Left lung (tissue), 10 donors: ENCODE measurements around the gene PROB1. TPM values are rescaled to one million over a fixed set of nuclear protein-coding genes. Genes with fewer than 3 reads are reported as not detected.

Experiments
- ATAC-seq: fragments of 200-7000 bp; cut with Tn5 transposase; one replicate; pipeline ENCODE4 v1.9.1; 2020; ENCODE audit warnings: moderate library complexity
- DNase-seq, 4 donors: peaks; one replicate each; pipeline ENCODE4 v3.0.0-alpha.2; 2013 to 2020
- H3K27ac ChIP-seq, 2 donors: fragments of 200-600 bp; sonication (generic) in 1 of 2; one replicate each; pipeline versions ENCODE4 v1.5.0 to v1.8.0; 2020 to 2021
- H3K27me3 ChIP-seq, 2 donors: fragments of 200-600 bp; sonication (generic) in 1 of 2; one replicate each; pipeline versions ENCODE4 v1.5.0 to v1.8.0; 2020 to 2021
- H3K36me3 ChIP-seq, 2 donors: fragments of 200-600 bp; sonication (generic) in 1 of 2; one replicate each; pipeline versions ENCODE4 v1.5.0 to v1.8.0; 2020 to 2021
- H3K4me1 ChIP-seq, 2 donors: fragments of 200-600 bp; one replicate each; pipeline ENCODE4 v1.8.0; 2021
- H3K4me3 ChIP-seq, 2 donors: fragments of 200-600 bp; sonication (generic) in 1 of 2; one replicate each; pipeline versions ENCODE4 v1.5.0 to v1.8.0; 2020 to 2021; ENCODE audit warnings: mild to moderate bottlenecking in 1 of 2
- H3K9me3 ChIP-seq, 2 donors: fragments of 200-600 bp; sonication (generic) in 1 of 2; one replicate each; pipeline versions ENCODE4 v1.5.0 to v1.8.0; 2020 to 2021
- intact Hi-C, 2 donors: fragments of 100-400 bp; cut with DNase I; formaldehyde crosslinking; loops; one replicate each; pipeline versions ENCODE4 v1.11.2 to v1.14.2; 2022
- polyA plus RNA-seq, 6 donors: library from polyadenylated mRNA; unstranded; fragments of 120-200 nt; gene quantifications; one replicate each; pipeline ENCODE4 v1.2.1, GENCODE V29; 2013; ENCODE audit not compliant: insufficient read length in 6 of 6
- total RNA-seq, 2 donors: library from RNA; stranded (reverse); fragmentation: NEBNext Ultra II Directional; extraction: Animal tissue kit (Norgen Biotek cat#: 25700); gene quantifications; one replicate each; pipeline ENCODE4 v1.2.1, GENCODE V29; 2021
- TF ChIP-seq, protein P1 (sequence below), 2 donors: fragments of 200-600 bp; sonication (generic) in 1 of 2; IDR thresholded peaks; one replicate each; pipeline versions ENCODE4 v1.5.0 to v1.8.0; 2021; ENCODE audit warnings: antibody characterized with exemption in 2 of 2
- donor health status: DM: no; HTN: yes; CAD: no.
- donor health status: DM: no; HTN: no; CAD: no.

The PROB1 gene
- total and polyA plus RNA-seq, 8 donors = 0.73 to 1.8 (median 1.1) TPM

DNA sequence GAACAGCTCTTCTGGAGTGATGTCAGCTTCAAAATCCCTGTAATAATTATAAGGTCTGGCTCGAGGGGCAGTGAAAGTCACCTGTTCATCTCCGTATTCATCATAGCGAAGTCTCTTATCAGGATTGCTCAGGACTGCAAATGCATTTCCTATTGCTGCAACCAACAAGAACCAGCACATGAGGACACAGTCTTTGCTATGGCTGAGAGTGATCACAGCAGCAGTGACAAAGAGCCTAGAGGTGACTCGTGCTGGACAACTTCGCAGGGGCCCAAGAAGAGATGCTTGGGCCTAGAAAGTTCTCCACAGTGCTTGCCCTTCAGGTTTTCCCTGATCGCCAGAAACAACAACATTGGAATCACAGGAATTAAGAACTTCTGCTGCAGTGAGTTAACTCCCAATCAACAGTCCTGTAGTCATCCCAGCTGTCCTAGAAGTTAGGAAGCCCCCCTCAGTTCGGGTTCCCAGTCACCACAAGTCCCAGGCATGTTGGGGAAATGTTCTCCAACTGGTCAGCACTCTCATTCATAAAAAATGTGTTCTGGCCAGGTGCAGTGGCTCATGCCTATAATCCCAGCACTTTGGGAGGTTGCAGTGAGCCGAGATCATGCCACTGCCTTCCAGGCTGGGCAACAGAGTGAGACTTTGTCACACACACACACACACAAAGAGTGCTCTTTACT lies 31.4 kb upstream of the PROB1 start:
- Histone ChIP-seq H3K4me1 (no peaks in the 10 kb centered on the region), H3K9me3 (no peaks in the 10 kb centered on the region), H3K27me3 (no peaks in the 10 kb centered on the region), H3K27ac (no peak overlapping the region), H3K4me3 (no peak overlapping the region), H3K36me3 (peaks cover 0 to 26% of the 10 kb centered on the region in 2 donors)
- DNase-seq (no peak), ATAC-seq (no peak)
- intact Hi-C loops = no loop called here
- TF ChIP-seq, protein P1, sequence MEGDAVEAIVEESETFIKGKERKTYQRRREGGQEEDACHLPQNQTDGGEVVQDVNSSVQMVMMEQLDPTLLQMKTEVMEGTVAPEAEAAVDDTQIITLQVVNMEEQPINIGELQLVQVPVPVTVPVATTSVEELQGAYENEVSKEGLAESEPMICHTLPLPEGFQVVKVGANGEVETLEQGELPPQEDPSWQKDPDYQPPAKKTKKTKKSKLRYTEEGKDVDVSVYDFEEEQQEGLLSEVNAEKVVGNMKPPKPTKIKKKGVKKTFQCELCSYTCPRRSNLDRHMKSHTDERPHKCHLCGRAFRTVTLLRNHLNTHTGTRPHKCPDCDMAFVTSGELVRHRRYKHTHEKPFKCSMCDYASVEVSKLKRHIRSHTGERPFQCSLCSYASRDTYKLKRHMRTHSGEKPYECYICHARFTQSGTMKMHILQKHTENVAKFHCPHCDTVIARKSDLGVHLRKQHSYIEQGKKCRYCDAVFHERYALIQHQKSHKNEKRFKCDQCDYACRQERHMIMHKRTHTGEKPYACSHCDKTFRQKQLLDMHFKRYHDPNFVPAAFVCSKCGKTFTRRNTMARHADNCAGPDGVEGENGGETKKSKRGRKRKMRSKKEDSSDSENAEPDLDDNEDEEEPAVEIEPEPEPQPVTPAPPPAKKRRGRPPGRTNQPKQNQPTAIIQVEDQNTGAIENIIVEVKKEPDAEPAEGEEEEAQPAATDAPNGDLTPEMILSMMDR (IDR thresholded peaks at IDR 0.05) = no peak

DNA sequence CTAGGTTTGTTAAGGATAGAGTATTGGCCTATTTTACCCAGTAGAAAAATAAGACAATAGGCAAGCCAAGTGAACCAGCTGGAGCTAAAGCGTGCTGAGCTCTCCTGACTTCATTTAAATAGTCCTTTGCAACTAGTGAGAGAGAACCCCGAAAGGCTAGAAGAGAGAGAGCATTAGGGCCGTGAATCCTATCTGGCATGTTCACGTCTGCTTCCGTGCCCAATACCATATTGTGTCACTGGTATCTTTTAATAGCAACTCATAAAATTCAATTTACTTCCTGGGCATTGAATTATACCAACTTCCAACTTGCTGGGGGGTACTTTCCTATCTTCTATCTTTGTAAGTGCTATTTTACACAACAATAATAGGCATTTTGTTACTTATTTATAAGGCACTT lies 30.6 kb upstream of the PROB1 start:
- intact Hi-C loops = no loop called here
- no peak overlapping the region for H3K27ac ChIP-seq

DNA sequence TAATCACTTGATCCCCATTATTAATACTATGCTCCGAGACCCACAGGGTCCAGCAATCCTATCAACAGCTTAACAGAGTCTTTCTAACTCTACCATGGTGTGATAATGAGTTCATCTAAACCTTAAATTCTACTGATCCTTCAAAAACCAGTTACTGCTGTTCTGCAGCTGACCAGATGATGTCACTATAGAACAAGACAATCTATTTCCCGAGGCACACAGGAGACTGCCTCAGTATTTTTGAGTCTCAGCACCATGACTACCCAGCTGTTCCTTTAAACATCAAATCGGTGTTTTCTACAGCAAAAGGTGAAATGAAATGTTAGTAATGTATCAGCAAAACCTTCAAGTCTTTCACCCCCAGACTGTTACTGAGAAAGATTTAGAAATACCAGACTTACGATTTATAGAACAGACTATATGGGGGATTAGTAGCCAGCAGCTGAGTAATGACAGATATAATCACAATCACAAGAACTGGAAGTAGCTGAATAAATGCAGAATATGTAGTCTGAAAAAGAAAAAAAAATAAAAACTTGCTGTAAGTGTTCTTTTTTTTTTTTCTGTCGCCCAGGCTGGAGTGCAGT lies 27.5 kb upstream of the PROB1 start:
- intact Hi-C loops = loop anchor here in 1 of 2 donors (5.0 kb wide), 1 partner anchor 90 kb away; no protein-coding TSS in a partner anchor
- Histone ChIP-seq H3K36me3 (peaks cover 0 to 19% of the 10 kb centered on the region in 2 donors), H3K9me3 (no peaks in the 10 kb centered on the region), H3K4me3 (no peak overlapping the region), H3K27me3 (no peaks in the 10 kb centered on the region), H3K4me1 (peaks cover 0 to 4% of the 10 kb centered on the region in 2 donors), H3K27ac (no peak overlapping the region)
- ATAC-seq = peak; percentile 92
- DNase-seq = peak in 2 of 4 donors; percentile 49 to 75
- TF ChIP-seq, protein P1 (IDR thresholded peaks at IDR 0.05) = peak; percentile 69 to 79

More for the DNA sequence above, 30.6 kb upstream of the PROB1 start:
- H3K36me3 ChIP-seq = peaks cover 0 to 26% of the 10 kb centered on the region in 2 donors
- no peaks in the 10 kb centered on the region for H3K27me3 ChIP-seq
- ATAC-seq (no peak), DNase-seq (no peak)
- no peak overlapping the region for H3K4me3 ChIP-seq
- TF ChIP-seq, protein P1 (IDR thresholded peaks at IDR 0.05) = no peak
- H3K9me3 ChIP-seq = no peaks in the 10 kb centered on the region
- H3K4me1 ChIP-seq = no peaks in the 10 kb centered on the region

DNA sequence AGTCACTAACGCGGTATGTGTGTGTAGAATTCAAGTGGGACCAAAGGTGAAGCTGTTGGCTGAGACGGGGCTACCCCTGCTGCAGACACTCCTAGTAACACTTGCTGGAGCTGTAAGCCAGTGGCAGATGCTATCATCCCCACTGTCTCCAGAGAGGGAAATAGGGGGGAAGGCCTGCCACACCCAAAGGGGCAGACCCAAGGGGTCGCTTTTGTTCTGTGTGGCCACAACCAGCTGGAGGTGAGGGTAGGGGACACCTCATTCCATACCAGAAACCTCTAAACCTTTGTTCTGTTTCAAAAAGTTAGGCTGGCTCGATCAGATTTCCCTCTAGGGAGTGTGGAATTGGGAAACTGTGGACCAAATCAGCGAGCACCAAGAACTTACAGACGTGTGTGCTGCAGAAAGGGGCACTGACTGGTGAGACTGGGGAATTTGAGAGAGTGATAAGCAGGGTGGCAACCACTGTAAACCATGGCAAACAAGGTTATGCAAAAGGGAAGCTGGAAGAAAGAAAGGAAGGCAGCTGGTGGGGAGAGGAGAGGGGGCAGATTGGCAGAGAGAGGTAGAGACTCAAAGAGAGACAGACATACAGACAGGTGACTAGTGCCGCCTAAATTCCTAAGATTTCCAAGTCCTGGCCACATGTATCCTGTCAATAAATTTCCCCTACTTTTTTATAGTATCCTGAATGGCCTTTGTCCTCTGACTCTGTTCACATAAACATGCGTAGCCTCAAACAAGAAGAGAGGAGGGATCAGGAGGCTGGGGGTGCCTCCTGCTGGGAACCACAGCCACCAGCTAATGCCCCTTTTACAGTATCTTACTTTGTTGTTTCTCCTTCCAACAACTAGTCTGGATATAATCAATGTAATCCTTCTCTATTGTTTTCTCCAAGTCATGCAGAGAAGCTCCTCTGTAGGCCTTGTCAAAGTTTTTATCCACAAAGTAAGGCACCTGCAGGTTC lies 24.6 kb upstream of the PROB1 start:
- Histone ChIP-seq H3K4me3 (no peak overlapping the region), H3K36me3 (peaks cover 0 to 3% of the 10 kb centered on the region in 2 donors), H3K9me3 (no peaks in the 10 kb centered on the region), H3K27me3 (no peaks in the 10 kb centered on the region), H3K27ac (no peak overlapping the region), H3K4me1 (peaks cover 7 to 8% of the 10 kb centered on the region in 2 donors)
- intact Hi-C loops = loop anchor here in 1 of 2 donors (5.0 kb wide), 1 partner anchor 93 kb away; no protein-coding TSS in a partner anchor
- DNase-seq = no peak
- TF ChIP-seq, protein P1 (IDR thresholded peaks at IDR 0.05) = no peak
- ATAC-seq = no peak
